Tibial artery (tissue), 4 donors: ENCODE data around the gene GNG8.

Experiments
- DNase-seq, 2 donors: peaks; one replicate each; pipeline ENCODE4 v3.0.0-alpha.2; 2019
- H3K27ac ChIP-seq, 2 donors: fragments of 200-600 bp; sonication (generic) in 1 of 2; 1 replicate in 1 of 2; 2 replicates in 1 of 2; pipeline ENCODE4 v1.5.1; 2018 to 2019; ENCODE audit warnings: mild to moderate bottlenecking in 1 of 2
- H3K27me3 ChIP-seq, 2 donors: fragments of 200-600 bp; sonication (generic) in 1 of 2; one replicate each; pipeline versions ENCODE4 v1.5.1 to v1.6.0; 2016 to 2019
- H3K36me3 ChIP-seq, 3 donors: fragments of 200-600 bp; sonication (generic) in 2 of 3; one replicate each; pipeline ENCODE4 v1.5.1; 2016 to 2019; ENCODE audit warnings: mild to moderate bottlenecking in 2 of 3
- H3K4me1 ChIP-seq, 4 donors: fragments of 200-600 bp; sonication (generic) in 2 of 4; 1 replicate in 3 of 4; 2 replicates in 1 of 4; pipeline ENCODE4 v1.5.1; 2016 to 2019
- H3K4me3 ChIP-seq, 2 donors: fragments of 200-600 bp; sonication (generic) in 1 of 2; 1 replicate in 1 of 2; 2 replicates in 1 of 2; pipeline ENCODE4 v1.5.1; 2018 to 2019; ENCODE audit warnings: mild to moderate bottlenecking in 2 of 2
- H3K9me3 ChIP-seq, 3 donors: fragments of 200-600 bp; sonication (generic) in 1 of 3; one replicate each; pipeline ENCODE4 v1.5.1; 2016 to 2019
- CTCF ChIP-seq, 2 experiments: fragments of 200-600 bp in 1 of 2; fragments of 450-650 bp in 1 of 2; IDR thresholded peaks; one replicate each; pipeline ENCODE4 v1.5.1; 2017 to 2019; ENCODE audit warnings: antibody characterized with exemption in 2 of 2, mild to moderate bottlenecking in 1 of 2, moderate library complexity in 1 of 2
- intact Hi-C: fragments of 100-400 bp; cut with DNase I; formaldehyde crosslinking; loops from one replicate; pipeline ENCODE4 v1.15.0; 2023; ENCODE audit warnings: low total_unique reads

Gene GNG8

DNA sequence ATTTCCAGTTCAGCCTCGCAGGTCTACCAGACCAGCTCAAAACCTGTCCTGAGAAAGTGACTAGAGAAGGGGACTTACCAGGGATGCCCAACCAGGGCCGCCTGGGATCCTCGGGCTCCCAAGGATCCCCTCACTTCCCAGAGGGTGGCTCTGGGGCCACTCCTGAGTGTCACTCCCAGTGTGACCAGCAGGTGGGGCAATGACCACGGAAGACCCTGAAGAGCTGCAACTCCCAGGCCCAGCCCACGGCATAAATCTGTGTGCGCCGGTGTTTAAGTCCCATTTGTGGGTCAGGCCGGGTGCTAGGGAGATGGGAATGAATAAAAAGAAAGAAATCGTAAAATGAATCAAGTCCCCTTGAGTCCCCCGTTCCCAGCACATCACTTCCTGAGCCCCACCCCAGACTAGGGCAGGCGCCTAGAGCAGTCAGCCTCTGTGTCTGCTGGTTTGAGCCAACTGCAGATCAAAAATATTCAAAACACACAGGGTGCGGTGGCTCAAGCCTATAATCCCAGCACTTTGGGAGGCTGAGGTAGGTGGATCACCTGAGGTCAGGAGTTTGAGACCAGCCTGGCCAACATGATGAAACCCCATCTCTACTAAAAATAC, 21.8 kb downstream of the GNG8 start:
- Histone ChIP-seq H3K36me3 (peaks cover 8 to 21% (median 18%) of the 10 kb centered on the region in 3 donors), H3K9me3 (no peaks in the 10 kb centered on the region), H3K27ac (peak overlapping the region in 1 of 2 donors; percentile 42), H3K4me1 (peaks cover 7 to 34% (median 27%) of the 10 kb centered on the region in 4 donors), H3K27me3 (no peaks in the 10 kb centered on the region), H3K4me3 (no peak overlapping the region)
- intact Hi-C loops: loop anchor here (10.0 kb wide), 1 partner anchor 121 kb away; no protein-coding TSS in a partner anchor
- DNase-seq: peak; percentile 86 to 91
- peak; percentile 92 to 93 for TF ChIP-seq CTCF (IDR thresholded peaks at IDR 0.05)

DNA sequence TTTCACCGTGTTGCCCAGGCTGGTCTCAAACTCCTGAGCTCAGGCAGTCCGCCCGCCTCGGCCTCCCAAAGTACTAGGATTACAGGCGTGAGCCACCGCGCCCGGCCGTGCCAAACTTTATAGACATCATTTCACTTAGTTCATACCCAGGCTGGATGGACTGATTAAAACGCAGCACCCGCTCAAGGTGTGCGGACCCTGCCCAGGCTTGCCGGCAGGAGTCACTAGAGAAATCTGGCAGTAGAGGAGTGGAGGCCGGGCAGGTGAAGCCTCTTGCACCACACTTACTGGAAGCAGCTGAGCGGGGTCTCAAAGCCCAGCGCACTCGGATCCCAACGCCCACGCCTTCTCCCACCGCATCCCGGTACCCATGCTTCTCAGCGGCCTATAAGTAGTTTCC, 22.5 kb downstream of the GNG8 start:
- H3K4me1 ChIP-seq: peaks cover 2 to 27% (median 20%) of the 10 kb centered on the region in 4 donors
- H3K27me3 ChIP-seq: no peaks in the 10 kb centered on the region
- peaks cover 15 to 28% (median 25%) of the 10 kb centered on the region in 3 donors for H3K36me3 ChIP-seq
- peak in 1 of 2 donors; percentile 68 for DNase-seq
- H3K9me3 ChIP-seq: no peaks in the 10 kb centered on the region
- TF ChIP-seq CTCF (IDR thresholded peaks at IDR 0.05): no peak
- intact Hi-C loops: loop anchor here (10.0 kb wide), 1 partner anchor 121 kb away; no protein-coding TSS in a partner anchor
- H3K4me3 ChIP-seq: no peak overlapping the region
- peak overlapping the region in 1 of 2 donors; percentile 42 for H3K27ac ChIP-seq

GRCh38 chr19:46611776-46612175, 24.2 kb downstream of the GNG8 start:
- H3K9me3 ChIP-seq: no peaks in the 10 kb centered on the region
- H3K4me1 ChIP-seq: peaks cover 0 to 19% (median 12%) of the 10 kb centered on the region in 4 donors
- intact Hi-C loops: loop anchor here (10.0 kb wide), 1 partner anchor 123 kb away; no protein-coding TSS in a partner anchor
- peak overlapping the region in 1 of 2 donors; percentile 24 for H3K27ac ChIP-seq
- H3K27me3 ChIP-seq: no peaks in the 10 kb centered on the region
- DNase-seq: peak in 1 of 2 donors; percentile 59
- no peak overlapping the region for H3K4me3 ChIP-seq
- no peak for TF ChIP-seq CTCF (IDR thresholded peaks at IDR 0.05)
- peaks cover 32 to 46% (median 40%) of the 10 kb centered on the region in 3 donors for H3K36me3 ChIP-seq

DNA sequence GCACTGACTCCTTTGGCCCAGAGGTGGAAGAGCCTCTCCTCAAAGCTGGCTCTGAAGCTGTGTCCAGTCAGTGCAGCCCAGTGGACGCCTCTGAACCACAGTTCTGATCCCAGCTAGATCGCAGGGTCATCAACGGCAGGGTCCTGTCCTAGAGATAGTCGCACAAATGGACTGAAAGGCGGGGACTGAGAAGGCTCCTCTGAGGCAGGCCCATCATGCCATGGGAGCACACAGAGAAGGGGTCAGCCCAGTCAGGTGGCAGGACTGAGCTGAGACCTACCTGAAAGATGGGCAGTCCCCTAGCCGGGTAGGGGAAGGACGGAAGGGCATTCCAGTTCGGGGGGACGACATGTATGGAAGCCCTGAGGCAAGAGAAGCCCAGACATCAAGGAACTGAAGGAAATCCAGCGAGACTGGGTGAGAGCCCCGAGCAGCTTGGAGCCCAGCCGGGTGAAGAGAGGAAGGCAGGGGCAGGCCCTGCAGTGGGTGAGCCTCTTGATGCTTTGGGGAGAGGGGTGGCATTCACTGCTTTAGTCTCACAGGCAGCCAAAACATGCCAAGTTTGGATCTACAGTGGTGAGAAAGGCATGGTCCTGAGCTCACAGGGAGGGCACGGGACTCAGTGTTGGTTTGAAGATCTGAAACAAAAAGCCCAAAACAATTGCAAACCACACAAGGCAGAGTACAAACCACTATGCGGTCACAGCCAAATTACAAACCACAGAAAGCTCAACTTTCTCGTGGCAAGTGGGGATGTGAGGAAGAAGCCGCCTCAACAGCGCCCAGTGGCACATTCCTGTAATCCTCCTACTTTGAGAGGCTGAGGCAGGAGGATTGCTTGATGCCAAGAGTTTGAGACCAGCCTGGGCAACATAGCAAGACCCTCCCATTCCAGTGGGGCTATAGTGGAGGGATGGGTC, 24.9 kb downstream of the GNG8 start:
- intact Hi-C loops: loop anchor here (10.0 kb wide), 1 partner anchor 124 kb away; no protein-coding TSS in a partner anchor
- Histone ChIP-seq H3K4me1 (peaks cover 0 to 22% (median 10%) of the 10 kb centered on the region in 4 donors), H3K9me3 (no peaks in the 10 kb centered on the region), H3K4me3 (no peak overlapping the region), H3K27ac (peak overlapping the region in 1 of 2 donors; percentile 24), H3K36me3 (peaks cover 36 to 52% (median 41%) of the 10 kb centered on the region in 3 donors), H3K27me3 (no peaks in the 10 kb centered on the region)
- DNase-seq: peak in 1 of 2 donors; percentile 60
- no peak for TF ChIP-seq CTCF (IDR thresholded peaks at IDR 0.05)

DNA sequence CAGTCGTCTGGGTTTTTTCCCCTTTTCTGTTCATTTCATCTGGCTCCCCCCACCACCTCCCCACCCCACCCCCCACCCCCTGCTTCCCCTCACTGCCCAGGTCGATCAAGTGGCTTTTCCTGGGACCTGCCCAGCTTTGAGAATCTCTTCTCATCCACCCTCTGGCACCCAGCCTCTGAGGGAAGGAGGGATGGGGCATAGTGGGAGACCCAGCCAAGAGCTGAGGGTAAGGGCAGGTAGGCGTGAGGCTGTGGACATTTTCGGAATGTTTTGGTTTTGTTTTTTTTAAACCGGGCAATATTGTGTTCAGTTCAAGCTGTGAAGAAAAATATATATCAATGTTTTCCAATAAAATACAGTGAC, 25.6 kb downstream of the GNG8 start:
- Histone ChIP-seq H3K4me1 (peaks cover 0 to 30% (median 16%) of the 10 kb centered on the region in 4 donors), H3K9me3 (no peaks in the 10 kb centered on the region), H3K4me3 (no peak overlapping the region), H3K27ac (no peak overlapping the region), H3K36me3 (peaks cover 36 to 58% (median 46%) of the 10 kb centered on the region in 3 donors), H3K27me3 (no peaks in the 10 kb centered on the region)
- no peak for TF ChIP-seq CTCF (IDR thresholded peaks at IDR 0.05)
- peak in 1 of 2 donors; percentile 52 for DNase-seq
- intact Hi-C loops: loop anchor here (10.0 kb wide), 1 partner anchor 124 kb away; no protein-coding TSS in a partner anchor
